NCI-H146 (cell line): Measurements from ENCODE around the gene PPIP5K1.
"Not testable (repeated sequence)": the region's sequence is repeated elsewhere in the genome, so short reads cannot be mapped to it uniquely, and the experiment has no call there.

ENCODE experiments used
- DNase-seq: peaks from one replicate; lab custom pipeline; 2025; lab: John Stamatoyannopoulos, UW

The PPIP5K1 gene

GRCh38 chr15:43545426-43545825 is 44.6 kb downstream of the PPIP5K1 start:
- DNase-seq = no peak

- DNase-seq = no peak
Measured at GRCh38 chr15:43544266-43544665, 45.7 kb downstream of the PPIP5K1 start.

GRCh38 chr15:43541785-43542184 is 48.2 kb downstream of the PPIP5K1 start:
- no peak for DNase-seq

- DNase-seq = no peak
Measured at GRCh38 chr15:43538091-43538490, 51.9 kb downstream of the PPIP5K1 start.

GRCh38 chr15:43534897-43535296 is 55.1 kb downstream of the PPIP5K1 start:
- DNase-seq = no peak

GRCh38 chr15:43532826-43533225 is 57.2 kb downstream of the PPIP5K1 start:
- DNase-seq = not testable (repeated sequence)

- DNase-seq = no peak
Measured at GRCh38 chr15:43531018-43531670, 58.9 kb downstream of the PPIP5K1 start.

GRCh38 chr15:43529587-43530345 is 60.2 kb downstream of the PPIP5K1 start:
- DNase-seq = no peak

- DNase-seq = no peak
Measured at GRCh38 chr15:43529141-43529540, 60.9 kb downstream of the PPIP5K1 start.

GRCh38 chr15:43528542-43529007 is 61.4 kb downstream of the PPIP5K1 start:
- DNase-seq = no peak

GRCh38 chr15:43527802-43528541 is 62.0 kb downstream of the PPIP5K1 start:
- no peak for DNase-seq

GRCh38 chr15:43527016-43527801 is 62.8 kb downstream of the PPIP5K1 start:
- no peak for DNase-seq

GRCh38 chr15:43526261-43526930 is 63.6 kb downstream of the PPIP5K1 start:
- no peak for DNase-seq

- no peak for DNase-seq
Measured at GRCh38 chr15:43525131-43525530, 64.9 kb downstream of the PPIP5K1 start.

- no peak for DNase-seq
Measured at GRCh38 chr15:43524254-43524845, 65.7 kb downstream of the PPIP5K1 start.

- no peak for DNase-seq
Measured at GRCh38 chr15:43523646-43524045, 66.4 kb downstream of the PPIP5K1 start.

- no peak for DNase-seq
Measured at GRCh38 chr15:43522247-43522646, 67.8 kb downstream of the PPIP5K1 start.

GRCh38 chr15:43521419-43521818 is 68.6 kb downstream of the PPIP5K1 start:
- DNase-seq = no peak

- DNase-seq = no peak
Measured at GRCh38 chr15:43520138-43520537, 69.9 kb downstream of the PPIP5K1 start.

- DNase-seq = no peak
Measured at GRCh38 chr15:43519196-43519595, 70.8 kb downstream of the PPIP5K1 start.

- DNase-seq = peak; percentile 74
Measured at GRCh38 chr15:43518197-43518761, 71.7 kb downstream of the PPIP5K1 start.
